A673 (cell line): Measurements from ENCODE around the gene PIAS4.

Experiments
- CTCF ChIP-seq: fragments of 300-800, 200-600 bp; sonication (generic); conservative IDR thresholded peaks from 2 replicates; pipeline ENCODE4 v1.5.1; 2017; ENCODE audit warnings: low read depth, mild to moderate bottlenecking, antibody characterized with exemption, low read length, moderate library complexity, mixed read lengths
- EZH2 ChIP-seq: fragments of 200-600 bp; sonication (generic); IDR thresholded peaks from 2 replicates; pipeline ENCODE4 v1.6.1; 2017; ENCODE audit warnings: borderline replicate concordance, low read depth, mild to moderate bottlenecking, mixed read lengths, antibody characterized with exemption, low read length; ENCODE audit not compliant: poor library complexity, severe bottlenecking

- no peak for TF ChIP-seq CTCF
- no peak for TF ChIP-seq EZH2
These were observed 23.4 kb downstream of the PIAS4 start for GRCh38 chr19:4030981-4031380.
